Cortex of kidney (tissue), 1 donor: ENCODE results near the gene SPOCK2.

Experiments used
- DNase-seq: peaks from one replicate; lab custom pipeline; 2025; lab: John Stamatoyannopoulos, UW

SPOCK2 gene

GRCh38 chr10:72087392-72087968 lies 871 bp downstream of the SPOCK2 start:
- no peak for DNase-seq

GRCh38 chr10:72086466-72087391 lies 1.6 kb downstream of the SPOCK2 start:
- no peak for DNase-seq

GRCh38 chr10:72085864-72086465 lies 2.4 kb downstream of the SPOCK2 start:
- DNase-seq = no peak

GRCh38 chr10:72085166-72085565 lies 3.2 kb downstream of the SPOCK2 start:
- no peak for DNase-seq

- no peak for DNase-seq
Measured at GRCh38 chr10:72083790-72084459, 4.4 kb downstream of the SPOCK2 start.

- DNase-seq = no peak
Measured at GRCh38 chr10:72082856-72083789, 5.2 kb downstream of the SPOCK2 start.

GRCh38 chr10:72081772-72082590 lies 6.4 kb downstream of the SPOCK2 start:
- DNase-seq = no peak

- no peak for DNase-seq
Measured at GRCh38 chr10:72081210-72081609, 7.1 kb downstream of the SPOCK2 start.

GRCh38 chr10:72080042-72080975 lies 8.0 kb downstream of the SPOCK2 start:
- no peak for DNase-seq

- no peak for DNase-seq
Measured at GRCh38 chr10:72079356-72079755, 9.0 kb downstream of the SPOCK2 start.

- no peak for DNase-seq
Measured at GRCh38 chr10:72077275-72077990, 10.9 kb downstream of the SPOCK2 start.

- DNase-seq = no peak
Measured at GRCh38 chr10:72076756-72077155, 11.6 kb downstream of the SPOCK2 start.

GRCh38 chr10:72075376-72076115 lies 12.8 kb downstream of the SPOCK2 start:
- no peak for DNase-seq

GRCh38 chr10:72074574-72075375 lies 13.6 kb downstream of the SPOCK2 start:
- no peak for DNase-seq

GRCh38 chr10:72073708-72074573 lies 14.4 kb downstream of the SPOCK2 start:
- DNase-seq = no peak

- no peak for DNase-seq
Measured at GRCh38 chr10:72072639-72073038, 15.7 kb downstream of the SPOCK2 start.
